ENCODE results near the gene CYB5R3.
"Not testable (repeated sequence)": the region's sequence is repeated elsewhere in the genome, so short reads cannot be mapped to it uniquely, and the experiment has no call there.

The CYB5R3 gene

DNA sequence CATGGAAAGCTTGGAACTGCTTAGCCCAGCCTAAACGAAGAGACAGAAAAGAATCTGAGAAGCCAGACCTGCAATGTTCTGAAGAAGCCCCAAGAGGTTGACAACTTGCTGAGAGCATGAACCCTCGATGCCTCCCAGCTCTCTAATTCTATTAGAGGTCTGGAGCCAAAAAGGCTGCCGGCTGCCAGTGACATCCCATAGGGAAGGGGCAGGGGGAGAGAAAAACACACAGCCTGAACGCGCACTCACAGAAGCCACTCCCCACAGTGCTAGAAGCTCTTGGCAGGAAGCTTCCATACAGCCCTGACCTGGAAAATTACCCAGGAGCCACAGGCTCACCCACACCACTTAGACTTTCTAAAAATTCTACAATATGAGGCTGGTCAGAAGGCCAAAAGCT, 52.9 kb downstream of the CYB5R3 start:
- no peak for DNase-seq

DNA sequence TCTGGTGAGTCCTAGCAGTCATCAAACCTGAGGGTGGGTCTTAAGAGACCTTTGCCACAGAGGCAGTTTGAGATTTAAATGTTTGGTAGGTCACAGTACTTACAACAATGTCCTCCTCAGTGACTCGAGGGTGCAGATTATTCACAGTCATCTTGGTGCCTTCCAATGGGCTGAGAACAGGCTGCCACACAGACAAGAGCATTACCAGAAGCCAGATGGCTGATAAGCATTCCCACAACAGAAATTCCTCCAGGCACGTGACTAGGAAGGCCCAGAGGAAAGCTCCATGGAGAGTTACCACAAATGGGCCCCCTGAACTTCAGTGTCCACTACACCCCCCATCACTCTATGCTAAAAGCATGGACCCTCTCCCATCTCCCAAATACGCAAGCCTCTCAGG, 53.8 kb downstream of the CYB5R3 start:
- no peak for DNase-seq

DNA sequence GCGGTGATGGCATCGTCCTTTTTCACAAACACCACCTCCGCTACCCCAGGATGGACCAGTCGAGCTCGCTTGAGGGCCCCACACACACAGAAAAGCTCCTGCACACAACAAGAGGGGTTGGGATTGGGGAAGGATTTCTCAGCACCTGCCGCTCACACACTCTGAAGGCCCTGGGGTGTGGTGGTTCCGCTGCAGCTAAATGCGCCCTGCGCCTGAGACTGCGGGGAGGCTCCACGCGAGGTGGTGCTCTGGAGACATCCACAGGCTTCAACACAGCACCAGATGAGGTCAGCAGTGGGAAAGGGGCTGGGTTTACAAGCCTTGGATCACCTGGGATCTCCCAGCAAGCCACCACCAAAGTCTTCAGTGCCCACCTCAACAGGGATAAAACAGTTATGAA, 57.2 kb downstream of the CYB5R3 start:
- DNase-seq = no peak

DNA sequence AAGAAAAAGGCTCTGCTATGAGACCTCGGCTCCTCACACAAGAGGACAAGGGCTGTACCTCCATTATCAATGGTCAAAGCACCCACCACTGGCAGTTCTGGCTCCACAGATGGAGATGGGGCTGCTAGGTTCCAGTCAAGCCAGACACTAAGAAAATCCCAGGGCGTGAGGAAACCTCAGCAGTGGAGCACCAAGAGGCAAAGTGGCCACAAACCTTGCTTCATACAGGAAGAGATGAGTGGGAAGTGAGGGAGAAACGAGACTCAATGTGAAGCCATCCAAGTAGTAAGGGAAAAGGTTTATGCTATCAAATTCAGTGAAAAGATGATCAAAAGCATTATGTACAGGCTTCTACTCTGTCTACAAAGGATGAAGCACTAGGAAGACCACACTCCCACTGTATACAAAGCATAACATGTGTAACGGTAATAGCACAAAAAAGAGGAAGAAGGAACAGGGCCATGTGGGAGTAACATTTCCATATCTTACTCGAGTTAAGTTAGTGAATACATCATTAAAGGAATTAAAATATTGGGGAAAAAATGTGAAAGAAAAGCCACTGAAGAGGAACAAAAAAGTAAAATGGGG, 61.5 kb downstream of the CYB5R3 start:
- no peak for DNase-seq

DNA sequence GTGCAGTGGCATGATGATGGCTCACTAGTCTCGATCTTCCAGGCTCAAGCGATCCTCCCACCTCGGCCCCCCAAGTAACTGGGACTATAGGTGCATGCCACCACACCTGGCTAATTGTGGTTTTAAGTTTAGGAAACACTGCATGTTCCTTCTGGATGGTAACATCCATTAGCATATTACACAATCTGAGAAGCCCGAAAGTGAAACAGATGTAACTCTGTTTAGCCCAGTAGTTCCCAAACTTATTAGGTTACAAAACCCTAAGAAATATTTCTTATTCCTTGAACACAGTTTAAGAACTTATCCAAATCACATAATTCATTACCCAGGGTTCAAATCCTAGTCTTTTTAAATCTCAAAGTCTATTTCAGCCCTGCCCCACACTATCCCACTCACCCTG, 62.8 kb downstream of the CYB5R3 start:
- no peak for DNase-seq

DNA sequence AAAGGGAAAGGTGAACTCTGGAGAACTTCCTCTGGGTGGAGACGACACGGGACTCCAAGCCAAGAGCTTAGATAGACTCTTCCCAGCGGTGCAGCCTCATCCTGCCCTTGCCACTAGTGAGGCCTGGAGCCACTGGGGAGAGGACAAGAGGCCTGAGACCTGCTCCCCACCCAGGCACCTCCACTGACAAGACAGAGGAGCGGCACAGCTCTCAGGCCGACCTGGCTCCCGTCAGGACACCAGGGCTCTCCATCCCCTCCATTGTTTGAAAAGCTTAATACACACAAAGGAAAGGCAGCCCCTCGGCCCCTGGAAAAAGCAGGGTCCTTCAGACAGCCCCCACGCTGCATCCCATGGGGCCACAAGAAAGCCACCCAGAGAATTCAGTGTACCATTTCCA, 64.1 kb downstream of the CYB5R3 start:
- no peak for DNase-seq

DNA sequence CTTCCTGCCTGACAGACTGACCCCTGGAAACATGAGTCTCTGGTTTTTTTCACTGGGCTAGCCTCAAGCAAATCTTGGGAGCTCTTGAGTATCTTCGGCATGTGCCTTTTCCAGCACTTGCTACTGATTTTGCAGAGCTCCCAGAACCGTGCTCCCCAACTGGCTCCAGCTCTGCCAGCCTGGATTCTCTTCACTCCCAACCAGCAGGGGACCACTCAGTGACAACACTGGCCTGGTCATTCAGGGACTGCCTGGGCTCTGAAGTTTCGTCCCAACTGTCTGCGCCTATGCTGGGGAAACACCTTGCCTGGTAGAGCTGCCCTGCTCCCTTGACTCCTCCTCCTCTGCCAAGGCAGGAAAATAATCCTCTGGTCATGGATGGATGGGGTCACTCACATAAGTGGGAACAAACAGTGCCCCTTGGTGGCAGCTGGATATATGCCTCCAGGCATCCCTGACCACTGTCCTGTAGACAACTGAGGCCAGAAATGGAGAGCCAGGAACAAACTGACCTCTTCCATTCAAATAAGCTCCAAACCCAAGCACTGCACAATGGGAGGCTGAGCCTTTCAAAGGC, 64.7 kb downstream of the CYB5R3 start:
- DNase-seq = no peak

DNA sequence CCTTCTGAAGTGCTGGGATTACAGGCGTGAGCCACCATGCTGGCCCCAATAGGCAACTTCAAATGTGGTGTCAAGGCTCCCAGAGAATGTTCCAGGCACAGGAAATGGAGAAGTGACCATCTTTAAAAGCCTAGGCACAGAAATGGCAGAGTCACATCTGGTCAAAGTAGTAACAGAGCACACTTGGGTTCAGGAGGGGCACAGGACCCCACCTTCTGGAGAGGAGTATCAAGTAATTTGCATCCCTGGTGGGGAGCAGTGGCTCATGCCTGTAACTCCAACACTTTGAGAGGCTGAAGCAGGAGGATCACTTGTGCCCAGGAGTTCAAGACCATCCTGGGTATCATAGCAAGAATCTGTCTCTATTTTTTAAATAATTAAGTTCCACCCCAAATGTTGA, 66.2 kb downstream of the CYB5R3 start:
- no peak for DNase-seq

DNA sequence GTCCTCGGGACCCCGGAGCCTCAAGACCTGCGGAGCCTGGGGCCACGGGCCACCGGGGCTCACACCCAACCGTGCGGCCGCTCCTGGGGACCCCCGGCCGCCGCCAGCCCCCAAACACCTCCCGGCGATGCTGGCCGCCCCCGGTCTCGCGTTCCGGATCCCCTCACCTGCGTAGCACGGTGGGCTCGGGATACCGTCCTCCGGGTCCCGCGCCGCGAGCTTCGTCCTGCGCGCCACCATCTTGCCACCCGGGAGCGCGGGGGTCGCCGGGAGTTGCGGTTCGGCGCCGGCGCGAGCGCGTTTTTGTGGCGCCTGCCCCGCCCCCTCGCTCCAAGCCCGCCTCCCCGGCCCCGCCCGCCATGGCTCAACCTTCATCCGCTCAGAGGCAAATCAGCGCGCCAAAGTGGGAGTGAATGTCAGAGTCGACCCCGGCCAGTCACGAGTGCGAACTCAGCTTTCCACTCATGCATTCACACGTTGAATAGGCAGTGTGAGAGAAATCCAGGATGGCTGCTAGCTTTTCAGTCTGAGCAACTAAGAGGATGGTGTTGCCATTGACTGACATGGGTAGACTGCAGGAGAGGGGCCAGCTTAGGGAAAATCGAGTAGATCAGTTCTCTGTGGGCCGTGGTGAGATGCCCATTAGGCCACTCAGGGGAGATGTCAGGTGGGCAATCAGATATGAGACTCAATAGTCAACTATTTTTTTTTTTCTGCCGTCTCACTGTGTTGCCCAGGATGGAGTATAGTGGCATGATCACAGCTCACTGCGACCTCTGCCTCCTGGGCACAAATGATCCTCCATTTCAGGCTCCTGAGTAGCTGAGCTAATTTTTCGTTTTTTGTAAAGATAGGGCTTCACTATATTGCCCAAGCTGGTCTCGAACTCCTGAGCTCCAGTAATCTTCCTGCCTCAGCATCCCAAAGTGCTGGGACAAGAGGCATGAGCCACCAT, 67.2 kb downstream of the CYB5R3 start:
- peak; percentile 91 for DNase-seq

DNA sequence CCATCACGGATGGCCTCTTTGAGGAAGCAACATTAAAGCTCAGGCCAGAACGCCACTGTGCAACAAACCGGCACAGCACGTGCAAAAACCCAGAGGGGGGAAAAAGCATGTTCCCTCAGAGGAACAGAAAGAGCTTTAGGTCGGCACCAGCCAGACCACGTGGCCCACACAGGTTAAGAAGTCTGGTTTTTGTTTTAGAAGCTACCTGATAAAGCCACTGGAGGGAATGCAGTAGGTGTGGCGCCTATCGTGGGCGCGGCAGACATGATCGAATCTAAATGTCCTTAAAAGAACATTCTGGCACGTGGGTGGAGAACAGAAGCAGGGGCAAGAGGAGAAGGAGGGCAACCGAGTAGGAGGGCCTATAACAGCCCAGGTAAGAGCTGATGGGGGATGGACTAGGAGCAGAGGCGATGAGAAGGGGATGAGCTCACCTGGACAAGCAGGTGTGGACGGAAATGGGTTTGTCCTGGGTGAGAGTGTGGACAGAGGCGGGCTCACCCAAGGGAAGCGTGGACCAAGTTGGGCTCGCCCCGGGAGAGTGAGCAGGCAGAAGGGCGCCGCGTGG, 67.9 kb downstream of the CYB5R3 start:
- DNase-seq = not testable (repeated sequence)

DNA sequence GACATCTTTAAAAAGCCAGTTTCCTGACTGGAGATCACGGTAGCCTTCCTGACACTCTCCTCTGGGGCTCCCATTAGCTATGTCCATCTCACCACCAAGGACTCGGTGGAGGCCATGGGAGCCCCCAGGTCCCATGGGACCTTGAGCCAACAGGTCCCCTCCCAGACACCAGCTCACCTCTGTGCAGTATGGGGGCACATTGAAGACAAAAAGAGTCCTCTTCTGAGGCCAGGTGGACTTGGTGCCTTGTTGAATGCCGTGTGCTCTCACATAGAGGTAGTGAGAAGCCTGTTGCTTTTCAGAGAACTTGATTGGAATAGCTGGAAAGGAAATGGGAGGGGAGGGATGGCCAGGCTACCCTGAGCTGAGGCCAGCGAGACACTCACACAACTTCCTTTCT, 69.2 kb downstream of the CYB5R3 start:
- DNase-seq = not testable (repeated sequence)

DNA sequence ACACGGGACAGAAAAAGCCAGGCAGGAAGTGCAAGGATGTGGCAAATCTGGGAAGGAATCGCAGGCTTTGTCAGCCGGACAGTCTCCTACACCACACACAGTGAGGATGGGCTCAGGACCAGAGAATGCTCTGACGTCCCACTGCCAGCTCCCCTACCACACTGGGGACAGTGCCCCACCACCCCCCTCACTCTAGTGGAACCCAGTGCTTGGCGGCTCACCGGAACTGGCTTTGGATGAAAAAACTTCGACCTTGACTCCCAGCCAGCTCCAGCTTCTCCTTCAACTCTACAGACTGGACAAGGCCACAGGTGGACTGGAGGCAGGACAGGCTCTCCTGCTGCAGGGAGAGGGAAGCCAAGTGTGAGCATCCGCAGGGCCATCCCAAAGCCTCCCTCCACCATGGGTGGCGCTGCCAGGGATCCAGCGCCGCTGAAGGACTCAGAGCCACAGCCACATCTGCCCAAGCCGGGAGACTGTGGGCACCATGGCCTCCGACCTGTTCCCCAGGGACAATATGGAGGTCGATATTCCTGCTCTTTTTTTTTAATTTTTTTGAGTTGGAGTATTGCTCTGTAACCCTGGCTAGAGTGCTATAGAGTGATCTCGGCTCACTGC, 71.5 kb downstream of the CYB5R3 start:
- DNase-seq = no peak

DNA sequence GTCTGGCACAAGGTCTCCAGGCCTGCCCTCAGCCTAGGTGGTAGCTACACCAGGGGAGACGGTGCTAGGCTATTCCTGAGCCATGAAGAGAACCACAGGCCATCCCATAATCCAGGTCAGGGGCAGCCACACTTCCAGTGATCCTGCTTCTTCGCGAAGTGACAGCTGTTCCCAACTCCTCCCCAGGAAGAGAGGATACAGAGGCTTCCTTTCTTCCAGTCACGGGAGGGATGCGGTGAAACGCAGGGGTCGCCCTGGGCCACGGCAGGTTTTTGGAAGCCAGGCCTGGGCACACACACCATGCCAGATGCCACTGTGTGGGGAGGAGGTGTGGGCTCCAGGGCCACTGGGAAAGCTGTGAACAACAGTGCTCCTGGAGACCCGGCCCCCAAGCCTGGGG, 72.1 kb downstream of the CYB5R3 start:
- DNase-seq = not testable (repeated sequence)

DNA sequence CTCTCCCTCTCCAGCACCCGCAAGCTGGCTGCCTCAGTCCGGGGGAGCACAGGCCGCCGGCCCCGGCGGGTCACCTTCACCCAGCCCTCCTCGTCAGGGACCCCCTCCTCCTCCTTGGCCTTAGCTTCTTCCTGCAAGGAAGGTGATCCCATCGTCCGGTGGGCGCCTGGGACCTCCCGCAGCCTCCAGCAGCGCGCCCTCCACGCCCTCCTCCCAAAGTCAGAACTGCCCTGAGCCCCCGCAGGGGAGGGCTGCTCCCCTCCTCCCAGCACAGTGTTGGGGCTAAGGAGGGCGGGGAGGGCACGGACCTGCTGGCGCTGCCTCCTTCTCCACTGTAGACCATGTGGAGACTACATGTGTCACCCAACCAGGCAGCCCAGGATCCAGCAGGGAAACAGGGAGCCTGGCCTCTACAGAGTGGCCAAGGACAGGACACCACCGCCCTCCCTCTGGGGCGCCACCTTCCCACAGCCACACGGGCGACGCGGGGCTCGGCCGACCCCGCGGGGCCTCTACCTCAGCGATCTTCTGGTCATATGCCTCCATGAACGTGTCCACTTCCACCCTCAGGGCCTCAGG, 73.1 kb downstream of the CYB5R3 start:
- not testable (repeated sequence) for DNase-seq

DNA sequence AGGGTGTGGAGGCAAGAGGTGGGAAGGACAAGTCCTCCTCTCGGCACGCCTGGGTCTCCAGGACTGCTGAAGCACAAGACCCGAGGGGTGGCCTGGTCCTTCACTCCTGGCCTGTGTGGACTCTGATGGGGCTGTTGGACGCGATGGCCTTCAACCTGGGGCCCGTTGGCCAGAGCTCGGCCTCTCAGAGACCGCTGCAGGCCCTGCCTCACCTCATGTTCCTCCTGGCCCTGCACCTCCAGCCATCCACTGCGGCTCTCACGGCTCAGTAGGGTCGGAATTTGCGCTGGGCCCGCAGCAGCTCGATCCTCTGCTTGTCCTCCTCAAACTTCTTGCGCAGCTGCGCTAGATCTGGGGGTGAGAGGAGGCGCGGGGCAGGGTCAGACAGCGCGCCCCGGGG, 74.7 kb downstream of the CYB5R3 start:
- DNase-seq = not testable (repeated sequence)

DNA sequence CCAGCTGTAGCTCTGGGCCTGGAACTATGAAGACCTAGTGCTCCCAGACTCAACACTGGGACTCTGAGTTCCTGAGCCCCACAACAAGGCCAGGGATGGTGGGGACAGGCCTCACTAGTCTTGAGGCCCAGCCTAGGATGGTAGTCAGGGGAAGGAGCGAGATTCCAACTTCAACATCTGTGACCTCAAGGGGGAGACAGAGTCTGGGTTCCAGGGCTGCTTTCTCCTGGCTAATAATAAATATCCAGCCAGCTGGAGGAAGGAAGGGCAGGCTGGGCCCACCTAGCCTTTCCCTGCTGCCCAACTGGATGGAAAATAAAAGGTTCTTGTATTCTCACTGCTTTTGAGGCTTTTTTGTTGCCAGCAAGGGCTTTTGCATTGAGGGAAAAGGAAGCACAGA, 75.1 kb downstream of the CYB5R3 start:
- DNase-seq = not testable (repeated sequence)

DNA sequence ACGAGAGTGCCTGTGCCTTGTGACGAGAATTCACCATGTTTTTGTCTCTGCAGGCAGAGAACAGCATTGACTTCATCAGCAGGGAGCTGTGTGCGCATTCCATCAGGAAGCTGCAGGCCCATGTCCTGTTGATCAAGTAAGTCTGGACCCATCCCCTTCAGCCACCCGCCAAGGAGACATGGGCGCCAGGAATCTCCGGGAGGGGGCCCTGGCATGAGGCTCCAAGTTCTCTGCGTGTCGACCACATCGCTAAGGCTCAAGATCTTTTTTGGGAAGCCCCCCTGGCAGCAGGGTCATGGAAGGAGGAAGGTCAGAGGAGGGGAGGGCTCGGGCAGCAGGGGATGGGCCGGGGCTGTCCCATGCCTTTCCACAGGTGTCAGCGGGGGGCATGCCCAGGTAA, 78.1 kb downstream of the CYB5R3 start:
- not testable (repeated sequence) for DNase-seq

DNA sequence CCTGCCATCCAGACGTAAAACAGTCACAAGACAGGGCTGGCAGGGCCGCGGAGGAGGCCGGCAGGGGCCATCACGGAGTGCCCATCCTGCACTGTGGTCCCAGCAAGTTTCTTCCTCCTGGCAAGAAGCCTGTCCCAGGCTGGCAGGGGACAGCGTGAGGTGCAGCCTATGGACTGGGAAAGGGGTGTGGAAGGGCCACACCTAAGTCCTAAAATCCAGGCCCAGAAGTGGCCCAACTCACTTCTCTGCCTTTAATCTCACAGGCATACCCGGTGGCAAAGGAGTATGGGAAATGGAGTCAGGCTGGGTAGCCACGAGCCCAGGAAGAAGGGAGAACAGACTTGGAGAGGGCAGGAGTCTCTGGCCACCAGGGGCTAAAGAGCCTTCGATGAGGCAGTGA, 78.6 kb downstream of the CYB5R3 start:
- not testable (repeated sequence) for DNase-seq

DNA sequence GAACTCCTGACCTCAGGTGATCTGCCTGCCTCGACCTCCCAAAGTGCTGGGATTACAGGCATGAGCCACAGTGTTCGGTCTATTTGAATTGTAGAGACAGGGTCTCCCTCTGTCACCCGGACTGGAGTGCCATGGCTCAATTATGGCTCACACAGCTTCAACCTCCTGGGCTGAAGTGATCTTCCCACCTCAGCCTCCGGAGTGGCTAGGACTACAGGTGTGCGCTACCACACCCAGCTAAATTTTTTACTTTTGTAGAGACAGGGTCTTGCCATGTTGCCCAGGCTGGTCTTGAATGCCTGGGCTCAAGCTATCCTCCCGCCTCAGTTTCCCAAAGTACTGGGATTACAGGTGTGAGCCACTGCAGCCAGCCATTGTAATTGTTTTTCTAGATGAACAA, 81.2 kb downstream of the CYB5R3 start:
- DNase-seq = not testable (repeated sequence)

Data from stimulated activated CD4-positive, alpha-beta T cell treated with anti-CD3 and anti-CD28 coated beads, Interleukin-15, amount 100 ng/mL, for 24 hours (primary cell).